ENCODE measurements around the gene AIFM3.
A peak's percentile ranks its signal among the peaks of the same experiment; 100 is the strongest.
"Not testable (repeated sequence)": the region's sequence is repeated elsewhere in the genome, so short reads cannot be mapped to it uniquely, and the experiment has no call there.

AIFM3 gene

DNA sequence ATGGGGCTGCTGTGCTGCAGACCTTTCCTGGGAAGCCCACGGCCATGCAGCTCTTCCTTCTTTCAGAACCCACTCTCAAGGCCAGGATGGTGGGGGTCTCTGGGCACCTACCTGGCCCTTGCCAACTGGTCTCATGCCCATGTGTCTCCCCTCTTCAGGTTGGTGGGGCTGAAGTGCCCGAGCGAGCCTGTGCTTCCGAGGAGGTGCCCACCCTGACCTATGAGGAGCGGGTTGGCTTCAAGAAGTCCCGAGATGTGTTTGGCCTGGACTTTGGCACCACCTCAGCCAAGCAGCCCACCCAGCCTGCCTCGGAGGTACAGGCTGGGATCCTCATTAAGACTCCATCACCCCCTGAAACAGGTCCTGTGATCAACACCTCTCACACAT is 25.0 kb downstream of the AIFM3 start:
- DNase-seq: no peak

DNA sequence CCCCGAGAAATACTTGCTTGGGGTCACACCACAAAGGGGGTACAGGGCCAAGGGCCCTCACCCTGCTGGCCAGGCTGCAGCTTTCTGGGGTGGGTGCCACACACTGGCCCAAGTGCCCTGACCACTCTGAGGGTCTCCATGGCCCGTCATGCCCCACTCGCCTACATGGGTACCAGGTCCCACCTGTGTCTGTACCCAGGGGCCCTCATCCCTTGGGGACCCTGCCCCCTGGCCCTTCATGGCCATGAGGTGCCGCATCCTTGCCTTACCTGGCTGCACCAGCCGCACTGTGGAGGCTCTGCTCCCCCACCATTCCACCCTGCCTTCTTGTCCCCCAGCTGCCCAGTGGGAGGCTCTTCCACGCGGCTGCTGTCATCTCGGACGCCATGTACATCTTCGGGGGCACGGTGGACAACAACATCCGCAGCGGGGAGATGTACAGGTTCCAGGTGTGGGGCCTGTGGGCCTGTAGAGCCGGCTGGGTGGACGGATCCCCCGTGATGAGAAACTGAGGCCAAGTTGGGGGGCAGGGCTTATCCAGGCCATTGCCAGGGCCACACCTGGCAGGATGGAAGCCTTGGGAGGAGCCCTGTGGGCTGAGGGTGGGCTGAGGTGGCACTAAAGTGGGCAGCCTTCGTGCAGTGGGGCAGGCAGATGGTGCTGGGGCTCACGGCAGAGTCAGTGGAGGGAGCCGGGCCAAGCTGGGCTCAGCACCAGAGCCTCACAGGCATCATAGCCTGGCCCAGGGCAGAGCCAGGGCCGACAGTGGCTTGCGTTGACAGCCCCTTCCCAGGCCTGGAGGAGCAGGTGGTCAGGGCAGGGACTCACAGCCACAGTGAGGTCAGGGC is 25.6 kb downstream of the AIFM3 start:
- no peak for DNase-seq

DNA sequence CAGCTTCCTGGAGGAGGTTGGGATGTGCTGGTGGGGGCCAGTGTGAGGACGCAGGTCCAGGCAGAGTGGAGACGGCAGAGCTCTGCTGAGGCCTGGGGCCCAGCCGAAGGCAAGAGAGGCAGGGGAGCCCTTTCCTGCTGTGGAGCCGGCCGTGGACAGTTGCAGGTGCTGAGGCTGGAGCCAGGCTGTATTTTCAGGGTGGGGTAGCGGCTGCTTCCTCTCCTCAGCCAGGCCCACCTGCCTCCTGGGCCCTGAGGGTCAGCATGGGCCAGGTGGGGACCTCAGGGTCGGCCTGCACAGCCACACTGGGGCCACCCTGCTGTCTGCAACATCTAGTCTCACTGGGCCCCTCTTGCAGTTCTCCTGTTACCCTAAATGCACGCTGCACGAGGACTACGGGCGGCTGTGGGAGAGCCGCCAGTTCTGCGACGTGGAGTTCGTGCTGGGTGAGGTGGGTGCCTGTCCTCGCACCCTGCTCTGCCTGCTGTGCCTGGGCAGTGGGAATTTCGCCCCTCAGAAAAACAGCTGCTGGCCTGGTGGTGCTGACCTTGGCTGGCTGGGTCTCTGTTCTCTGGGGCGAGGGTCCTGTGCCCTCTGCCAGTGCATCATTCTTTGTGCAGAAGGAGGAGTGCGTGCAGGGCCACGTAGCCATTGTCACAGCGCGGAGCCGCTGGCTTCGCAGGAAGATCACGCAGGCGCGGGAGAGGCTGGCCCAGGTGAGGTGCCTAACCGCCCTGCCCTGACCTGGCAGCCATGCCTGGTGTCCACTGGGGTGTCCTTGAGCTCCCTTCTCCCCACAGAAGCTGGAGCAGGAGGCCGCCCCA is 26.5 kb downstream of the AIFM3 start:
- DNase-seq: no peak

DNA sequence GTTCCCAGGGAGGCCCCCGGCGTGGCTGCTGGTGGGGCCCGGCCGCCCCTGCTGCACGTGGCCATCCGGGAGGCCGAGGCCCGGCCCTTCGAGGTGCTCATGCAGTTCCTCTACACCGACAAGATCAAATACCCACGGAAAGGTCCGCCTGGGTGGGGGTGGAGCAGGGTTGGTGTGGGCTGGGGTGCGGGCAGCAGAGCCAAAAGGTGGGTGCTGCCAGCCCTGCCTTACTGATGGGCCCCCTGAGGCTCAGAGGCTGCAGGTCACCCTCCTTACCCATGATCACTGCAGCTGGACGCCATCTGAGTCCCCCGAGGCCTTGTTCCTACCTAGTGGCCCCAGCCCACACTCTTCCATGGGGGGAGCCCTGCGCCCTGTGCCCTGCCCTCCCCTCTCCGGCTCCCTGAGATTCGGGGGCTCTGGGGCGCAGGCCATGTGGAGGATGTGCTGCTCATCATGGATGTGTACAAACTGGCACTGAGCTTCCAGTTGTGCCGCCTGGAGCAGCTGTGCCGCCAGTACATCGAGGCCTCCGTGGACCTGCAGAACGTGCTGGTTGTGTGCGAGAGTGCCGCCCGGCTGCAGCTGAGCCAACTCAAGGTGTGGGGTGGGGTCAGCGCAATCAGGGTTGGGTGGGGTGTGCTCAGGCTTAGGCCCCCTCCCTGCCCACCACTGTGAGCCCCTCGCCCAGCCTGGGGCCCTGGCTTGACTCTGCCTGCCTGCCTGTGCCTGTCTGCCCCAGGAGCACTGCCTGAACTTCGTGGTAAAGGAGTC is 27.3 kb downstream of the AIFM3 start:
- DNase-seq: no peak

DNA sequence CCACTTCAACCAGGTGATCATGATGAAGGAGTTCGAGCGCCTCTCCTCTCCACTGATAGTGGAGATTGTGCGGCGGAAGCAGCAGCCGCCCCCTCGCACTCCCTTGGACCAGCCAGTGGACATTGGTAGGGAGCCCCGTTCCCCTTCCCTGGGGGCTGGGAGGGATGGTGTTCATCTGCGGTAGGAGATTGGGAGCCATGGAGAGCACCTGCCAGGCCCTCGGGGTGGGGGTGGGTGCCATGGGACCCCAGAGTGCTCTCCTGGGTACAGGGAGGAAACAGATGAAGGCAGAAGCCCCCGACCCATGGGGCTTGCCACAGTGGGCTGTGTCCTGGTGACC is 27.8 kb downstream of the AIFM3 start:
- no peak for DNase-seq

DNA sequence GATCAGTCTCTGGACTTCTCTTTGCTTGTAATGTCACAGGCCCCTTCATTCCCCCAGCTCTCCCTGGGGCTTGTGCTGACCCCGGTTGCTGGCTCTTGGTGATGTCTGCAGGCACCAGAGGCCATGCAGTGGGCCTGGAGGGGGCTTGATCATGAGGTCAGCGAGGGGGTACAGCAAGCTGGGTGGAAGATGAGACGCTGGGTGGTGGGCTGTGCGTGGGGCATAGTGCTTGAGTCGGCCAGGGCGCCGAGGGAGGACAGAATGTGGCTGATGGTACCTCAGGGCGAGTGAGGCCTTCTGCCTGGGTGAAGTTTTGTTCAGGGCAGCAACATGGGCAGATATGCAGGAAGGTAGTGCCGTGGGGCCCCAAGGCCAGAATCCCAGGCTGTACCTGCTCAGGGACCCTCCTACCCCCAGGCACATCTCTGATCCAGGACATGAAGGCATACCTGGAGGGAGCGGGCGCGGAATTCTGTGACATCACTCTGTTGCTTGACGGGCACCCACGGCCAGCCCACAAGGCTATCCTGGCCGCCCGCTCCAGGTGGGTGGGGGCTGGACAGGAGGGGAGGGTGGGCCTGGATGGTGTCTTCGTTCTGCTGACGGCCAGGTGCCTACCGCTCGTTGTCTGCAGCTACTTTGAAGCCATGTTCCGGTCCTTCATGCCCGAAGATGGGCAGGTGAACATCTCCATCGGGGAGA is 28.4 kb downstream of the AIFM3 start:
- DNase-seq: no peak

DNA sequence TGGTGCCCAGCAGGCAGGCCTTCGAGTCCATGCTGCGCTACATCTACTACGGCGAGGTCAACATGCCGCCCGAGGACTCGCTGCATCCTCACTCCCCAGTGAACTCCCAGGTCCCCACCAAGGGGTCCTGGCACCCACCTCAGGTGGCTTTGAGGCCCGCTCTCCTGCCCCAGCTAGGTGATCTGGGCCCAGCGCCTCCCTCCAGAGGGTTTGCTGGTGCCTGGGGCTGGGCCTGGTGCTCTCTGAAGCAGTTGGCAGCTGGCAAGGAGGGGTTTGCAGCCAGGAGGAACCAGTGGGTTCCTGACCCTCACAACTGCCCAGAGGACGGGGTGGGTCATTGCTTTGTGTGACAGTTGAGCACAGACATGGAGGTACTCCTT is 29.0 kb downstream of the AIFM3 start:
- no peak for DNase-seq

DNA sequence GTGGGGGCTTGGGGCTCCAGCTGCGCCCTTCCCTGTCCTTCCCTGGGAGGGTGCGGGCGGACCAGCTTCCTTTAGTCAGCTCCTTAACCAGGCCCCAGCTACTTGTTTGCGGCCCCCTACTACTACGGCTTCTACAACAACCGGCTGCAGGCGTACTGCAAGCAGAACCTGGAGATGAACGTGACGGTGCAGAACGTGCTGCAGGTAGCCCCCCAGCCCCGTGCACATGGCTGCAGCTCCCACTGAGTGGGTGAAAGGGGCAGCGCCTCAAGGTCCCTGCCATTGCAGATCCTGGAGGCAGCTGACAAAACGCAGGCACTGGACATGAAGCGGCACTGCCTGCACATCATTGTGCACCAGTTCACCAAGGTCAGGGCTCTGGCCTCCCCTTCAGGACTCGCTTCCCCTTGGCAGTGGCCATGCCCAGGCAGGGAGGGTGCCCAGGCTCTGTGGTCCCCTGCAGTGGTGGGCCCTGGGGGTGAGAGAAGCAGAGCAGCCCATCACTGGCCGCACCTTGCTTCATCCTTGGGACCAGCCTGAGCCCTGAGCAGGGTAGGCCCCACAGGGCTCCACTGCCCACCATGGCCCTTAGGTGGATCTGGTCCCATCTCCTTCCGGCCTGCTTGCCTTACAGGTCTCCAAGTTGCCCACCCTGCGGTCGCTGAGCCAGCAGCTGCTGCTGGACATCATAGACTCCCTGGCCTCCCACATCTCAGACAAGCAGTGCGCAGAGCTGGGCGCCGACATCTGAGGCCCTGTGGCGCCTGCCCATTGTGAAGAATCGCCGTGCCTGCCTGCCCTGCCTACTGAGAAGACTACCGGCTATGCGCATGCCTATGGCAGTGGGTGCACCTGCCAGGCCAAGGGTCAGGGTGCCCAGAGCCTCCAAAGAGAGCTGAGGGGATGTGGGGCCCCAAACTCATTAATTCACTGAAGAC is 29.8 kb downstream of the AIFM3 start:
- DNase-seq: no peak

DNA sequence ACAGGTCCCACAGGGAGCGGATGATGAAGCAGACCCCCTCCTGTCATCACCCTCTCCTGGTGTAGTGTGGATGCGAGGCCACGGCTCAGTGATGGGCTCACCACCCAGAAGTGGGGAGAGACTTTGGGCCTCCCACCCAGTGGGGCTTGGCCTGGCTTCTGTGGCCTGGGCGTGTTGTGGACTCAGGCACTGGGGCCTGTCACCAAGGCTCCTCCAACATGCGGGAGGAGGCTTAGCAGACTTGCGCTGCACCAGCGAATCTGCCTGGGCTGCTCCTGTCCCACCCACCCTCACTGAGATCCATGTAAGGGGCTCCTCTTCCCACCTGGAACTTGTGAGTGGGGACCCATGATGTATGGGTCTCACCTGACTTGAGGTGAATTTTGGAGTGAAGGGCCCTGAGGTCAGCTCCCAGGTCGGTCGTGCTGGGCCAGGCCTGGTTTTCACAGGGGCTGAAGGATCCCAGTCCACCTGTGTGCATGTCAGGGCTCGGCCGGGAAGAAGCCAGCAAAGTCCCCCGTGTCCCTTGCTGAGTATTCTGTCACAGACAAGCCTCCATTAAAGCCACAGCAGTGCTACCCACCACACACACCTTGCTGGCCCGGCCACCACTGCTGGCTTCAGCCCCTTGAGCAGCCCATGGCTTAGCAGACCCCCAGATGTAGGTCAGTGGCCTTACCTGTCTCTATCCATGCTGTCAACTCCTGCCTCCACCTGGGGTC is 30.6 kb downstream of the AIFM3 start:
- DNase-seq: no peak

DNA sequence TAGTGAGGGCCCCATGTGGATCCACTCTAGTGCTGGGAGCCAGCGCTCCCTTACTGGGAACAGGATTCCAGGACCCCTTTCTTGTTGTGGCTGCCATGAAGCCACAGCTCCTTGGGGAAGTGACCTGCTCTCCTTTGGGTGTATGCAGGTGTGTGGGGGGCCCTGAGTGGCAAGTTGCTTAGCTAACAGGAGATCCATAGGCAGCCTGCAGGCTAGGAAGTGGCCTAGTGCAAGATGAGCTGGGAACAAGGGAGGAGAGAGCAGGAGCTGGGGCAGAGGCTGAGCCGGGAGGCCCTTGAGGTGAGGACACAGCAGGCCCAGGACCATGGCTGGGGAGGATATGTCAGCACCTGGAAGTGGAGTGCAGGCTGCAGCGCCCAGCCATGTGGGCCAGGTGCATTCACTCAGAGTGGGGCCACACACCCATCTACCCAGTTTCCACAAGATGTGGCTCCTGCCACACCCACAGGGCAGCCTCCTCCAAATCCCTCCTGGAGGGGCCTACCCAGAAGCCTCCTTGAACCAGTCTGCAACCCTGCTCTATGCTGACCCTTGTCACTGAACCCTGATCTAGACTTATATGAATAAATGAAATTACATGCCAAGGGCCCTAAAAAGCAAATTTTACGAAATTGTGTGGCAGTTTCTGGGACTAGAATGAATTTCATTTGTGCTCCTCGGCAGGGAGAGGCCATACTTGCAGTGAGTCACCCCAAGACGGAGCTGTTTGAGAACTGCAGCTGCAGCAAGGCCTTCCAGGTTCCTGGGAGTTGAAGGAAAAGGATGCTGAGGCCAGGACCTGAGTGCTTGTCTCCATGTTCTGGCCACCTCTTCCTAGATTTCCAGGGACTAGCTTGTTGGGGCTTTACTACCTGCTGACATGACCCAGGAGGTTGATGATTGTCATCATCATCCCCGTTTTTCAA is 31.6 kb downstream of the AIFM3 start:
- no peak for DNase-seq

DNA sequence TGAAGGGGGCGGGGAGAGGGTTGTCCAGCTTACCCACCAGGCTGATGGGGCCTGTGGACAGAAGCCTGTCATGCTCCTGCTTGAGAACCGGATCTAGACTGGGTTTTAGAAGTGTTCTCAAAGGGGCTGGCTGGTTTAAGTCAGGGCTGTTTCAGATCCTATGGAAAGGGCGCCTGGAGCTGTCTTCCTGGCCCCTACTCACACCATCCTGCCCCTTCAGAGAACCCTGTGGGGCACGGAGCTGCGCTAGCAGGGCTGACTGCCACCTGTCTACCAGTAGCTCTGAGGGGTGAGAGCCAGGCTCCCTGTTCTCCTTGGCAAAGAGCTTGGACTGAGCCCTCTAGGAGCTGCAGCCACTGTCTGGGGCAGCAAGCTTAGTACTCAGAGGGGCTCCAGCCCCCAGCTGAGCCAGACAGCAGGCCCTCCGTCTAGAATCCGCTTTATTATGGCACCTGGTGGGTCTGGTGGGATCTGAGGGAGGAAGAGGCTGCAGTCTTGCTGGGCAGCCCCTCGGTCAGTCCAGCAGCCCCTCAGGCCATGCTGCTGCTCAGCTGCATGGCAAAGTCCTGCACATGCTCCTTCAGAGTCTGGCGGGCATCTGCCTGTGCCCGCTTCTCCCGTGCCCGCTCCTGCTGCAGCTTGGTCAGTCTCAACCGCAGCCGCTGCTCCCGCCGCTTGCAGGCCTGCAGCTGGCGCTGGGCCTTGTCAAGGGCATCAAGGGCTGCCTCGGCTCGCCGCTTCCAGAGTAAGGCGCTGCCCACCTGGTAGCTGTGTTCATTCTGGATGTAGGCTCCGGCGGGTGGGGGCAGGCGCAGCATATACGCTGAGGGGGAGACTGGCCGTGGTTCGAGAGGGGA is 32.5 kb downstream of the AIFM3 start:
- no peak for DNase-seq

DNA sequence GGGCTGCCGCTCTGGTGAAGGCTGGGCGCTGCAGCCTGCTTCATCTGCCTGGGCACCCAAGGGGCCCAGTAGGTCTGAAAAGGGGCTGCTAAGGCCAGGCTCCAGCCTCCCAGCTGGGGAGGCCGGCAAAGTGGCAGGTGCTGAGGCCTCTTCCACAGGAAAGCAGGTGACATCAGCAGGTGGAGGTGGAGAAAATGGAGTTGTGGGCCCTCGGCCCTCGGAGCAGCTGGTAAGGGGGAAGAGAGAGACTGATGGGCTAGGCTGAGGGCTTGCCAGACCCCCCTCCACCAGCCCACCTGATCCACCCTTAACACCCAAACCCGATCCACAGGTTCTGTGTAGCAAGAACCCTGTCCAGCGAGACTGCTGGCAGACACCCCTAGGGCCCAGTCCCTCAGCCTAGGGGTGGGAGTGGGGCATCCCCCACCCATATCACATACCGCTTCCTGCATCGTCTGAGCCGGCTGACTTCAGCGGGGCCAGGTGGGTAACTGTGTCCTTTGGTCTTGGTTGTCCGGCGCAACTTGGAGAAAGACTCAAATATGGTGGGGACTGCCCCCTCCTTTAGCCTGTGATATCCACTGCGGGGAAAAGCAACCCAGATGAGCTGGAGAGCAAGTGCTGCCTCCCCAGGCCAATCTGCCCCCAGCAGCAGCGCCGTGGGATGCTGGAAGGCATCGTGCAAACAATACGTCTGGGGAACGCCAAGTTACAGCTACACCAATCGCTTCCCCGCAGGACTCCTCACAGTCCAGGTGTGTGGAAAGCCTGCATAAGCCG is 33.3 kb downstream of the AIFM3 start:
- DNase-seq: no peak

DNA sequence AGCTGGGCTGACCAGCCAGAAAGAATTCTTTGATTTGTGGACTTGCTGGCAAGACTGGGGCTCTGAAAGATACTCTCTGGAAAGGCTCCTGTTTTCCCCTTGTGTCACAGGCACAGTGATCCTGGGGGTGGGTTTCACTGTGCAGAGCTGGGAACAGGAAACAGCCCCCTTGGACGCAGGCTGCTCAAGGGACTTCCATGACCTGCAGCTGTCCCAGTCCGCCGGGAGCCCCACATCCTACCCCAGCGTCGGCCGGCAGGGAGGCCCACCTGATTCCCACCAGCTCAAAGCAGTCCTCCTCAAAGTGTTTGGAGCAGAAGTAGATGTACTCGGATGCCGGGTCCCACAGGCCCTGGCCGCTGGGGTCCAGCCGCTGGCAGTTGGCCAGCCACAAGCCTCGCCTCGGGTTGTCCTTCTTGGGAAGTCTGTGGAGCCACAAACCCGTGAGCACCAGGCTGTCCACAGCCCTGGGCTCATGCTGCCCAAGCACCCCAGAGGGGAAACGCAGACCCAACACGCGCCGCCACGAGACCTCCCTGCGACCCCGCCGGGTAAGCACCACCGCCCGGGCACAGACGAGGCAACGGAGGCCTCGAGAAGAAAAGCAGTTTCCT is 34.0 kb downstream of the AIFM3 start:
- DNase-seq: no peak

DNA sequence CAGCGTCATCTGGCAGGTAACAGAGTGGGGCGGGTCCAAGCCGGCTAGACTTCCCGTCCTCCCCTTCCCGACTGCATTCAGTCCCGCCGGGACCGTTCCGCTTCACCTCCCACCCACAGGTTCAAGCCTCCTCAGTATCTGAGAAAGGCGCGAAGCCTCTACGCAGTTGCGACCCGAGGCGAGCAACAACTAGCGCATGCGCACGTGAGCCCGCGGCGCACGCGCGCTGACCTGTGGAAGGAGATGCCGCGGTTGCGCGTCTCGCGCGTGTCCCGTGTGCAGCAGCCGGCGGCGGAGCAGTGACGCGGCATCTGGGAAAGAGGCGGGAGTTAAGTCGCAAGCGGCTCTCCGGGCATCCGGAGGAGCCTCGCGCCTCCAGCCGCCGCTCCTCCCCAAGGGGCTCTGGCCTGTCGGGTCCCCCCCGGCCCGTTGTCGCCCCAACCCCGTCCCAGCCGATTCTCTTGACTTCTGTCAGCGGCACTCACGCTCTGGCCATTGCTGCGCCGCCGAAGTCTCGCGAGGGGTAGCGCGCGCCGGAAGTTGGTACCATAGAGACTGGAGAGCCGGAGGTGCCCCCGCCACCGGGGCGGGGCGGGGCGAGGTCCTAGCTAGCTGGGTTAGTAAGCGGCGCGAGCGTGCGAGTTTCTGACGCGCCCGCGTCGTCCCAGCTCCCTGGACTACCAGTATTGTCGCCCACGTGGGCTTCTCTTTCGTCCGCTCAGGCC is 34.7 kb downstream of the AIFM3 start, which contains the start of gene THAP7:
TSS of gene THAP7 (minus strand) at position 518 of the 725 bp plus-strand sequence. CDS start at position 311, 207 bp downstream.
- DNase-seq: peak; percentile 98

DNA sequence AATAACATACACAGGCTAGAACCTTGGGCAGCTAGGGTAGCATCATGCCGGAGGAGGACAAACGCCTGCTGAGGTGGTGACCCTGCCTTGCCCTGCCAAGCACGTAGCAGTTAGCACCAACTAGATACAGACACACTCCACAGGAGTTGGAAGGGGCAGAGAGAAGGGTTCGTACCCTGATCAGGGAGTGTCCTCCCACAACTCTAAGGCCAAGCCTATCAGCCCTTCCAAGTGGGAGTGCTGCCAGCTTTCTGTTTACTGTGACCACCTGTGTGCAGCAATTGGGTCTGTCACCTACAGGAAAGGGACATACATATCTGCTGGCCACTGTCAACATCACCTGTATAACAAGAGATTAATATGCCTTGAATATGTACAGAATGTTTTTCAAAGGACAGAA is 36.7 kb downstream of the AIFM3 start:
- no peak for DNase-seq

DNA sequence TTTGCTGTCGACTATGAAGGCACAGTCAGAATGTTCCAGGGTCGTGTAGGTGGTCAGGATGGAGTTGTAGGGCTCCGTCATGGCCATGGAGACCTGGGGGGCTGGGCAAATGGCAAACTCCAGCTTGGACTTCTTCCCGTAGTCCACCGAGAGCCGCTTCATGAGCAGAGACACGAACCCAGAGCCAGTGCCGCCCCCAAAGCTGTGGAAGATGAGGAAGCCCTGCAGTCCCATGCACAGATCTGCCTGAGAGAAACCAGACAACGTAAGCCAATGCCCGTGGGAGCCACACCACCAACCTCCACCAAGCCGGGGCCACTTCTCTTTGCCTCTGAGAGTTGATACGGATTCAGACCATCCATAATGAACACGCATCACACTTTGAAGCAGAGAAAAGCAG is 42.2 kb downstream of the AIFM3 start:
- DNase-seq: not testable (repeated sequence)
